ENCODE results near the gene AADAT.

Gene AADAT

GRCh38 chr4:170089274-170089667, 485 bp downstream of the AADAT start:
- peaks cover 6 to 15% of the 10 kb centered on the region in 2 donors for H3K4me1 ChIP-seq (ENCODE audit: control insufficient read depth in 1 of 2, insufficient read depth in 2 of 2, low read length in 2 of 2)
- peaks cover 3 to 4% of the 10 kb centered on the region in 2 donors for H3K36me3 ChIP-seq (ENCODE audit: control insufficient read depth in 1 of 2, insufficient read depth in 2 of 2, low read length in 2 of 2)
- H3K4me3 ChIP-seq (ENCODE audit: low read depth in 1 of 2, low read length in 2 of 2), result peak overlapping the region; percentile 73 to 78

DNA sequence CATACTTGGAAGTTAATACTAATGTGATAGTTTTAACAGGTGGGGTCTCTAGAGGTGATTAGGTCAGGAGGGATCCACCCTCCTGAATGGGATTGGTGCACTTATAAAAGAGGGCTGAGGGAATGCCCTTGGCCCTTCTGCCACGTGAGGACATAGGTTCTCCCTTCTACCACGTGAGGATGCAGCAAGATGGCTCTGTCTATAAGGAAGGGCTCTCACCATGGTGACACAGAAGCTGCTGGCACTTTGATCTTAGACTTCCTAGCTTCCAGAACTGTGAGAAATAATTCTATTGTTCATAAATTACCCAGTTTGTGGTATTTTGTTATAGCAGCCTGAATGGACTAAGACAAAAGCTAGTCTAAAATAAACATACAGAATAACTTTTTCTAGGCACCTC, 1.0 kb downstream of the AADAT start:
- Histone ChIP-seq H3K4me3 (ENCODE audit: low read depth in 1 of 2, low read length in 2 of 2) (peak overlapping the region; percentile 73 to 78), H3K27me3 (ENCODE audit: low read depth, low read length) (no peaks in the 10 kb centered on the region), H3K9me3 (ENCODE audit: control insufficient read depth in 1 of 2, low read length in 2 of 2) (no peaks in the 10 kb centered on the region), H3K36me3 (ENCODE audit: control insufficient read depth in 1 of 2, insufficient read depth in 2 of 2, low read length in 2 of 2) (peaks cover 3 to 7% of the 10 kb centered on the region in 2 donors), H3K27ac (ENCODE audit: low read length) (no peak overlapping the region), H3K4me1 (ENCODE audit: control insufficient read depth in 1 of 2, insufficient read depth in 2 of 2, low read length in 2 of 2) (peaks cover 6 to 15% of the 10 kb centered on the region in 2 donors)

More at GRCh38 chr4:170089274-170089667, 485 bp downstream of the AADAT start:
- Histone ChIP-seq H3K27ac (ENCODE audit: low read length) (no peak overlapping the region), H3K9me3 (ENCODE audit: control insufficient read depth in 1 of 2, low read length in 2 of 2) (no peaks in the 10 kb centered on the region), H3K27me3 (ENCODE audit: low read depth, low read length) (no peaks in the 10 kb centered on the region)

- H3K4me1 ChIP-seq (ENCODE audit: control insufficient read depth in 1 of 2, insufficient read depth in 2 of 2, low read length in 2 of 2), result peaks cover 6 to 15% of the 10 kb centered on the region in 2 donors
- peaks cover 3 to 18% of the 10 kb centered on the region in 2 donors for H3K36me3 ChIP-seq (ENCODE audit: control insufficient read depth in 1 of 2, insufficient read depth in 2 of 2, low read length in 2 of 2)
- H3K4me3 ChIP-seq (ENCODE audit: low read depth in 1 of 2, low read length in 2 of 2), result no peak overlapping the region
These were observed 2.5 kb downstream of the AADAT start for GRCh38 chr4:170087163-170087700.

DNA sequence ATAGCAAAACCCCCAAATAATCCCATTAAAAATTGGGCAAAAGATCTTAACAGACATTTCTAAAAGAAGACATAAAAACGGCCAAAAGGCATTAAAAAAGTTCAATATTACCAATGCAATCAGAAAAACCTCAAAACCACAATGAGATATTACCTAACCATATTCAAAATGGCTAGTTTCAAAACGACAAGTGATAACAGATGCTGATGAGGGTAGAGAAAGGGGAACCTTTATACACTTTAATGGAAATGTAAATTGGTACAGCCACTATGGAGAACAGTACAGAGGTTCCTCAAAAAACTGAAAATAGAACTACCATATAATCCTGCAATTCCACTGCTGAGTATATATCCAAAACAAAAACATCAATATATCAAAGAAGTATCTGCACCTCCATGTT, 6.2 kb downstream of the AADAT start:
- Histone ChIP-seq H3K4me3 (ENCODE audit: low read depth in 1 of 2, low read length in 2 of 2) (no peak overlapping the region), H3K27me3 (ENCODE audit: low read depth, low read length) (no peaks in the 10 kb centered on the region), H3K9me3 (ENCODE audit: control insufficient read depth in 1 of 2, low read length in 2 of 2) (no peaks in the 10 kb centered on the region), H3K36me3 (ENCODE audit: control insufficient read depth in 1 of 2, insufficient read depth in 2 of 2, low read length in 2 of 2) (peaks cover 3 to 26% of the 10 kb centered on the region in 2 donors), H3K4me1 (ENCODE audit: control insufficient read depth in 1 of 2, insufficient read depth in 2 of 2, low read length in 2 of 2) (peaks cover 0 to 2% of the 10 kb centered on the region in 2 donors), H3K27ac (ENCODE audit: low read length) (no peak overlapping the region)

More at GRCh38 chr4:170087163-170087700, 2.5 kb downstream of the AADAT start:
- H3K27me3 ChIP-seq (ENCODE audit: low read depth, low read length), result no peaks in the 10 kb centered on the region
- no peaks in the 10 kb centered on the region for H3K9me3 ChIP-seq (ENCODE audit: control insufficient read depth in 1 of 2, low read length in 2 of 2)
- H3K27ac ChIP-seq (ENCODE audit: low read length), result no peak overlapping the region

DNA sequence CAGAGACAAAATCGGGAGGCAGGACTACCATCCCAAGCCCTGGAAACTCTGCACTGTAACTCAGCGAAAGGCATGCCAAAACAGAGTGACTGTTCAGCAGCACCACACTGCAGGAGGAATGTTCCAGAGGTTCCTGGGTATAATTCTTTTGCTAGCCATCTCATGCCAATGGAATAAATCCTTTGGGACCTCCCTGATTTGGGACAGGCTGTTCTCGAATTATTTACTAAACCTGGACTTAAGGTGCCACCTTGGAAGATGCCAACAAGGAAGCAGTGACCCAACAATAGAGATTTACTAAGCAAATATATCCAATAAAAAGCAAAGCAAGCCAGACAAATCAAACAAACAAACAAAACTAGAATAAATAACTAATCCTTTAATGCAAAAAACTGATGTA, 9.3 kb downstream of the AADAT start:
- Histone ChIP-seq H3K9me3 (ENCODE audit: control insufficient read depth in 1 of 2, low read length in 2 of 2) (no peaks in the 10 kb centered on the region), H3K27me3 (ENCODE audit: low read depth, low read length) (no peaks in the 10 kb centered on the region), H3K27ac (ENCODE audit: low read length) (no peak overlapping the region), H3K4me1 (ENCODE audit: control insufficient read depth in 1 of 2, insufficient read depth in 2 of 2, low read length in 2 of 2) (no peaks in the 10 kb centered on the region), H3K36me3 (ENCODE audit: control insufficient read depth in 1 of 2, insufficient read depth in 2 of 2, low read length in 2 of 2) (peaks cover 0 to 41% of the 10 kb centered on the region in 2 donors), H3K4me3 (ENCODE audit: low read depth in 1 of 2, low read length in 2 of 2) (no peak overlapping the region)

GRCh38 chr4:170079981-170080380, 9.8 kb downstream of the AADAT start:
- Histone ChIP-seq H3K27ac (ENCODE audit: low read length) (no peak overlapping the region), H3K4me1 (ENCODE audit: control insufficient read depth in 1 of 2, insufficient read depth in 2 of 2, low read length in 2 of 2) (no peaks in the 10 kb centered on the region), H3K27me3 (ENCODE audit: low read depth, low read length) (no peaks in the 10 kb centered on the region), H3K9me3 (ENCODE audit: control insufficient read depth in 1 of 2, low read length in 2 of 2) (no peaks in the 10 kb centered on the region), H3K36me3 (ENCODE audit: control insufficient read depth in 1 of 2, insufficient read depth in 2 of 2, low read length in 2 of 2) (peaks cover 0 to 41% of the 10 kb centered on the region in 2 donors), H3K4me3 (ENCODE audit: low read depth in 1 of 2, low read length in 2 of 2) (no peak overlapping the region)

DNA sequence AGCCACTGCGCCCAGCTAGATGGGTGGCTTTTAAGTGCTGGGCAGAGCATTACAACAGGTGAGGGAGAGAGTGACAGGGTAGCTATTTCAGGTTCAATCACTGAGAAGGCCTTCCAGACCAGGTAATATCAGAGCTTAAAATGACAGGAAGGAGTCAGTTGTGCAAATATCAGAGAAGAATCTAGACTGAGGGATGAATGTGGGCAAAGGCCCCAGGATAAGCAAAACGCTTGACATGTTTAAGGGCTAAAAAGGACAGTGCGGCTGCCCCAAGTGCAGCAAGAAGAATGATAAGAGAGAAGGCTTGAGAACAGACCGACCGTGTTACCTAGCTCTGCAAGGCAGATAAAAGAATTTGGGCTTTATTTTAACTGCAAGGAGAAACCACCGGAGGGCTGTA, 18.6 kb downstream of the AADAT start:
- Histone ChIP-seq H3K27me3 (ENCODE audit: low read depth, low read length) (no peaks in the 10 kb centered on the region), H3K9me3 (ENCODE audit: control insufficient read depth in 1 of 2, low read length in 2 of 2) (no peaks in the 10 kb centered on the region), H3K36me3 (ENCODE audit: control insufficient read depth in 1 of 2, insufficient read depth in 2 of 2, low read length in 2 of 2) (peaks cover 5 to 23% of the 10 kb centered on the region in 2 donors), H3K27ac (ENCODE audit: low read length) (no peak overlapping the region), H3K4me1 (ENCODE audit: control insufficient read depth in 1 of 2, insufficient read depth in 2 of 2, low read length in 2 of 2) (no peaks in the 10 kb centered on the region), H3K4me3 (ENCODE audit: low read depth in 1 of 2, low read length in 2 of 2) (no peak overlapping the region)

- Histone ChIP-seq H3K4me3 (ENCODE audit: low read depth in 1 of 2, low read length in 2 of 2) (no peak overlapping the region), H3K9me3 (ENCODE audit: control insufficient read depth in 1 of 2, low read length in 2 of 2) (no peaks in the 10 kb centered on the region), H3K27ac (ENCODE audit: low read length) (no peak overlapping the region), H3K36me3 (ENCODE audit: control insufficient read depth in 1 of 2, insufficient read depth in 2 of 2, low read length in 2 of 2) (peaks cover 5 to 22% of the 10 kb centered on the region in 2 donors), H3K4me1 (ENCODE audit: control insufficient read depth in 1 of 2, insufficient read depth in 2 of 2, low read length in 2 of 2) (no peaks in the 10 kb centered on the region), H3K27me3 (ENCODE audit: low read depth, low read length) (no peaks in the 10 kb centered on the region)
These were observed 21.2 kb downstream of the AADAT start for GRCh38 chr4:170068438-170069128.

DNA sequence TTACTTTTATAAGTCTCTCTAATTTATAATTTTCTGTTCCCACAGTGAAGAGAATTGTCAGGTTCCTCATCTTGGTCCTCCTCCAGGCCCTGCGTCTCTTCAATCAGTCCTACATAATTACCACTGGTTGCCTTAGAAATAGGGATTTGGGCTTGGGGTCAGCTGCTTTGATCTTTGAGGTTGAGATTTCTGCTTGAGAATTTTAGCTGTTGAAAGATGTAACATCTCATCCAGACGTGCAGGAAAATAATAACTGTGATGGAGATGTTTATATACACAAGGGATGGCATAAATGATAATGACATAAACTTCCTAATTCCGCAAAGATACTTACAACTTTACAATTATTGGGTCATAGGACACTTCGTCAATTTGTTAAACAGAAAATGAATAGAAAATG, 30.3 kb downstream of the AADAT start:
- H3K27ac ChIP-seq (ENCODE audit: low read length), result no peak overlapping the region
- no peaks in the 10 kb centered on the region for H3K4me1 ChIP-seq (ENCODE audit: control insufficient read depth in 1 of 2, insufficient read depth in 2 of 2, low read length in 2 of 2)
- no peaks in the 10 kb centered on the region for H3K27me3 ChIP-seq (ENCODE audit: low read depth, low read length)
- H3K9me3 ChIP-seq (ENCODE audit: control insufficient read depth in 1 of 2, low read length in 2 of 2), result no peaks in the 10 kb centered on the region
- no peak overlapping the region for H3K4me3 ChIP-seq (ENCODE audit: low read depth in 1 of 2, low read length in 2 of 2)
- H3K36me3 ChIP-seq (ENCODE audit: control insufficient read depth in 1 of 2, insufficient read depth in 2 of 2, low read length in 2 of 2), result peaks cover 0 to 26% of the 10 kb centered on the region in 2 donors

DNA sequence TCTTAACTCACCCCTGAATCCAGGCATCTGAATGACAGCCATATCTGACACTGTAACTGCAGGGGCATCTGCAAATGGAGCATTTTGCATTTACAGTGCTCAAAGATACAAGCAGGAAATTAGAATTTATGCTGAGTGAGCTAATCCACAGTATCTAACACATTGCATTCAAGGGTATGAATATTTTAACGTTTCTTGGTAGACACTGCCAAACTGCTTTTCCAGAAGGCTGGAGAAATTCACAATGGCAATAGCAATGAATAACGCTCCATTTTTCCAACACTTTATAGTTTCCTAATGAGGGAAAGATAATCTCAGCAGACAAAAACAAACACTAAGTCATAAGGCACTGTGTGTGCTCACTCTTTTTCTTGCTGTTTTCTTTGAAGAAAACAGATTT, 30.9 kb downstream of the AADAT start:
- Histone ChIP-seq H3K36me3 (ENCODE audit: control insufficient read depth in 1 of 2, insufficient read depth in 2 of 2, low read length in 2 of 2) (peaks cover 0 to 26% of the 10 kb centered on the region in 2 donors), H3K9me3 (ENCODE audit: control insufficient read depth in 1 of 2, low read length in 2 of 2) (no peaks in the 10 kb centered on the region), H3K4me1 (ENCODE audit: control insufficient read depth in 1 of 2, insufficient read depth in 2 of 2, low read length in 2 of 2) (no peaks in the 10 kb centered on the region), H3K4me3 (ENCODE audit: low read depth in 1 of 2, low read length in 2 of 2) (no peak overlapping the region), H3K27me3 (ENCODE audit: low read depth, low read length) (no peaks in the 10 kb centered on the region), H3K27ac (ENCODE audit: low read length) (no peak overlapping the region)

GRCh38 chr4:170057866-170058265, 31.9 kb downstream of the AADAT start:
- H3K27ac ChIP-seq (ENCODE audit: low read length), result no peak overlapping the region
- no peak overlapping the region for H3K4me3 ChIP-seq (ENCODE audit: low read depth in 1 of 2, low read length in 2 of 2)
- H3K27me3 ChIP-seq (ENCODE audit: low read depth, low read length), result no peaks in the 10 kb centered on the region
- H3K36me3 ChIP-seq (ENCODE audit: control insufficient read depth in 1 of 2, insufficient read depth in 2 of 2, low read length in 2 of 2), result peaks cover 0 to 23% of the 10 kb centered on the region in 2 donors
- H3K4me1 ChIP-seq (ENCODE audit: control insufficient read depth in 1 of 2, insufficient read depth in 2 of 2, low read length in 2 of 2), result no peaks in the 10 kb centered on the region
- no peaks in the 10 kb centered on the region for H3K9me3 ChIP-seq (ENCODE audit: control insufficient read depth in 1 of 2, low read length in 2 of 2)

Measured in muscle layer of duodenum (tissue), 2 donors.